ENCODE data around the gene PPP1R27. TPM values are rescaled to one million over a fixed set of nuclear protein-coding genes. Genes with fewer than 3 reads are reported as not detected.

The PPP1R27 gene
- total RNA-seq, 3 donors from 2014 or later, result not detected

DNA sequence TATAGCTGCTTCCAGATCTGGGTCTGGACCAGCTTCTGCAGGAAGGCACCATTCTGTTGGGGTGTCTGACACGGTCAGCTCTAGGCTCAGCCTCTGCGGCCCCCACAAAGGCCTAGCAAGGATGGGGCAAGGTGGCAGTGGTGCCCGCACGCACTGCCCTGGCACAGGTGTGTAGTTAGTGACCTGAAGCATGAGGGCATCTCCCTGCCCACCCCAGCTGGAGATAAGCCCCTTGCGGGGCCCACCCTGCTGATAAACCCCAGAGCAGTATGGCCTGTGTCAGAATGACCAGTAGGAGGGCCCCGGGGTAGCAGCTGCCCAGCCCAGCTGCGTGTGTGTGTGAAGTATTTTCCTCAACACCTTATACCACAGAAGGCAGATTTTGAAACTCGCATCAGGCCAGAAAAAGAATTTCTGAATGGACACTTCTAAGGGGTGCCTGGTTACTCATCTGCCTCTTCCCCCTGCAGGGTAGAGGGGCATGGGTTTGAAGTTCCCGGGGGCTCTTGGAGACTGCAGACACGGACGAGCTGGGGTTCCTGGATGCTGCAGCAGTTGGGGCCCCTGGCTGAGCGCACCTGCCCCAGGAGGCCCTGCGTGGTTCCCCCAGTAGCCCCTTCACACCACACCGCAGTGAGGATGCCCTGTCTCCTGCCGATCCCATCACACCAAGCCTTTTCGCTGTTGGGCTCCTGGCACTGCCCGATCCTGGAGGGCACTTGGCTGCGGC is 31.8 kb upstream of the PPP1R27 start:
- no peaks in the 10 kb centered on the region for H3K9me3 Mint-ChIP-seq
- H3K4me3 Mint-ChIP-seq, result no peak overlapping the region
- ATAC-seq (no peak), DNase-seq (no peak)
- H3K36me3 Mint-ChIP-seq (ENCODE audit: insufficient read depth), result peaks cover 14% of the 10 kb centered on the region
- peaks cover 36% of the 10 kb centered on the region for H3K4me1 Mint-ChIP-seq (ENCODE audit: low read depth)
- no peaks in the 10 kb centered on the region for H3K27me3 Mint-ChIP-seq (ENCODE audit: low read depth)

DNA sequence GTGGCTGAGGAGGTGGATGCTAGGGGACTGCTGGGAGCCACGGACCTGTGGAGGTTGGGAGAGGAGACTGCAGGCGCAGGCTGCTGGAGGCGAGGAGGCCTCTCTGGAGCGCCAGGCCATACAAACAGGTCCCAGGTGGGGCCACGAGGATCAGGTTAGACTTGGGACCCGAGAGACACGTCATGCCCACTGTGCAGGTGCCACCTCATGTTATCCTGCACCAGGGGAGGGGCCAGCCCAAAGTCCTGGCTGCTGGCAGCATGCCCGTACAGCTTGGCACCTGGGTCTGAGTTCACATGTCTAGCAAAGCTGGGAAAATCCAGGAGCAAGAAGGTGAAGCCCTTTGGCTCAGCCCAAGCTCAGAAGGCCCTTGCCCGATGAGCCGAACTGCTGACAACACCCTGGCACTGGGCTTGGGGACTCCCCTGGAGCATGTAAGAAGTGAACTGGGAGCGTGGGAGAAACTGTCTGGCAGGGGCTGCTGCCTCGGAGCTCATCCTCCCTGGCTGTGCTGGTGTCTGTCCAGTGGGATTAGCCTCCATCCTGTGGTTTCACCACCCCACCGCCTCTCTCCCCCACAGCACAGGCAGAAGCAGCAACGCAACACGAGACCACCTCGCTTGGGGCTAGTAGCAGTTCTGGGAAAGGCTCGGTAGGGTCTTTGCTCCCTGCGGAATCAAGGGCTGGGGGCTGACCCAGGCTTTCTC is 31.0 kb upstream of the PPP1R27 start:
- H3K27me3 Mint-ChIP-seq (ENCODE audit: low read depth), result no peaks in the 10 kb centered on the region
- H3K4me1 Mint-ChIP-seq (ENCODE audit: low read depth), result peaks cover 36% of the 10 kb centered on the region
- H3K4me3 Mint-ChIP-seq, result no peak overlapping the region
- DNase-seq (no peak), ATAC-seq (no peak)
- no peaks in the 10 kb centered on the region for H3K9me3 Mint-ChIP-seq
- peaks cover 14% of the 10 kb centered on the region for H3K36me3 Mint-ChIP-seq (ENCODE audit: insufficient read depth)

DNA sequence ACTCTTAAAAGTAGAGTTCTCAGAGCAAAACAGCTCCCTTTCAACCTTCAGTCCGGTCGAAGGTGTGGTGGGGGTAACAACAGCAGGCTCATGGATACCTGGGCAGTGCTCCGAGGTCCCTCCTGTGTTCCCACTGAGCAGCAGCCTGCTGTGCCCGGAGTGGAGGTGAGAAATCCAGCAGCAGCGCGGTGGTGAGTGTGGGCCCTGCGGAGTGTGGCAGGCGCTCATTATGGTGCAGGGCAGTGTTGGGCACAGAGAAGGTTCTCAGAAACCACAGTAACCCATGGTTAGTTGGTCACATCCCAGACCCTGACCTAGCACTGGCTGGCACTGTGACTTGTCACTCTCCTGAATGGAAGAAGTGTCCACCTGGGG is 30.5 kb upstream of the PPP1R27 start:
- Mint-ChIP-seq H3K4me1 (ENCODE audit: low read depth) (peaks cover 36% of the 10 kb centered on the region), H3K4me3 (no peak overlapping the region), H3K27me3 (ENCODE audit: low read depth) (no peaks in the 10 kb centered on the region), H3K9me3 (no peaks in the 10 kb centered on the region), H3K36me3 (ENCODE audit: insufficient read depth) (peaks cover 14% of the 10 kb centered on the region)
- DNase-seq (no peak), ATAC-seq (no peak)

DNA sequence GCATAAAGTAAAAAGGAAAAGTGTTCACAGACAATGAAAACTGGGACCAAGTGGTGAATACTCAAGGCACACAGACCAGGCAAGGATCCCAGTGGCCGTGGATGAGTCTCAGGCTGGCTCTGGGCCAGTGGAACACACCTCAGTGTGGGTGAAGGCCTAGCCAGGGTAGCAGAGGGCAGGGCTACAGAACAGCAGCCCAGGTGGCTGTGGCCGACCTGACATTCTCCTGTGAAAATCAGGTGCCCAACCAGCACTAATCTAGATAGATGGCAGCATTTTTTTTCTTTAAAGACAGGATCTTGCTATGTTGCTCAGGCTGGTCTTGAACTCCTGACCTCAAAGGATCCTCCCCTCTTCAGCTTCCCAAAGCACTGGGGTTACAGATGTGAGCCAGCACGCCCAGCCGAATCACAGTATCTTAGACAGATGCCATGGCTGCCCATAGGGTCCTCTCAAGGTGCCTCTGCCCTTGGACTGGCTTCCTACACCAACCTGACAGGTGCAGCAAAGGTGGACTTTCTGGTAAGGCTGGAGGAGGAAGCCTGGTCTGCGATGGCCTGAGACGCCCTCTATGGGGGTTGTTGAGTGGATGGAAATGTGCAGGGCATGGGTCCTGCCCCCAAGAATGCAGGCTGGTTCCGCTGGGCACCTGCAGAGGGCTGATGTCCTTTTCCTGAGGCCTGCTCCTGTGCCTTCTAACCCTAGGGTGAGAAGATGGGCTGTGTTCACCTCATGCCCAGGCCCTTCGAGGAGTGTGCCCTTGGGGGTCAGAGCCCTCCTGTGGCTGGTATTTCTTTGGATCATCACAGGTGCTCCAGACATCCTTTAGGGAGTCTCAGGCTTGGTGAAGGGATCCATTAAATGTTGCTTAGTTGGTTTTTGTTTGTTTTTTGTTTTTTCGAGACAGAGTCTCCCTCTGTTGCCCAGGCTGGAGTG is 29.3 kb upstream of the PPP1R27 start:
- H3K36me3 Mint-ChIP-seq (ENCODE audit: insufficient read depth), result peaks cover 14% of the 10 kb centered on the region

DNA sequence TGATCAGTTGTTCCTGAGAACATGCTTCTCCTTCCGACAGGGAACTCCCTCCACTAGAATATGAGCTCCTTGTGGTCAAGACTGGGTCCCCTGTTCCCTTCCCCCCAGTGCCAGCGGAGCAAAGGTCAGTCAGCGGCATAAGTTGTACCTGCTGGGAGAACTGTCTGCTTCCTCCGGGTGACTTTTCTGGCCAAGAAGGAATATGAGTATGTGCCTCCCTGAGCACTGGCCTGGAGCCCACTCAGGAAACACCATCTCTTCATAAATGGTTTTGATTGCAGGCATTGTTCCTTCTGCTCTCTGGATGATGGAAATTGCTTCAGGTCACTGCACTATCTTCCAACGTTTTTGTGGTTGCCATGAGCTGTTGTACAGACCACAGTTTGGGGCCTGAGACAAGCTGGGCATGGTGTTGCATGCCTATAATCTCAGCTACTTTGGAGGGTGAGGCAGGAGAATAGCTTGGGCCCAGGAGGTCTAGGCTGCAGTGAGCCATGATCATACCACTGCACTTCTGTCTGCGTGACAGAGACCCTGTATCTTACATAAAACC is 28.3 kb upstream of the PPP1R27 start:
- peaks cover 14% of the 10 kb centered on the region for H3K36me3 Mint-ChIP-seq (ENCODE audit: insufficient read depth)
- no peak for ATAC-seq
- H3K27me3 Mint-ChIP-seq (ENCODE audit: low read depth), result no peaks in the 10 kb centered on the region
- peaks cover 40% of the 10 kb centered on the region for H3K4me1 Mint-ChIP-seq (ENCODE audit: low read depth)
- peak overlapping the region; percentile 80 for H3K4me3 Mint-ChIP-seq
- no peaks in the 10 kb centered on the region for H3K9me3 Mint-ChIP-seq
- DNase-seq, result no peak

More for the DNA sequence above, 29.3 kb upstream of the PPP1R27 start:
- Mint-ChIP-seq H3K4me1 (ENCODE audit: low read depth) (peaks cover 35% of the 10 kb centered on the region), H3K9me3 (no peaks in the 10 kb centered on the region), H3K4me3 (peak overlapping the region; percentile 80), H3K27me3 (ENCODE audit: low read depth) (no peaks in the 10 kb centered on the region)
- DNase-seq, result no peak
- no peak for ATAC-seq

DNA sequence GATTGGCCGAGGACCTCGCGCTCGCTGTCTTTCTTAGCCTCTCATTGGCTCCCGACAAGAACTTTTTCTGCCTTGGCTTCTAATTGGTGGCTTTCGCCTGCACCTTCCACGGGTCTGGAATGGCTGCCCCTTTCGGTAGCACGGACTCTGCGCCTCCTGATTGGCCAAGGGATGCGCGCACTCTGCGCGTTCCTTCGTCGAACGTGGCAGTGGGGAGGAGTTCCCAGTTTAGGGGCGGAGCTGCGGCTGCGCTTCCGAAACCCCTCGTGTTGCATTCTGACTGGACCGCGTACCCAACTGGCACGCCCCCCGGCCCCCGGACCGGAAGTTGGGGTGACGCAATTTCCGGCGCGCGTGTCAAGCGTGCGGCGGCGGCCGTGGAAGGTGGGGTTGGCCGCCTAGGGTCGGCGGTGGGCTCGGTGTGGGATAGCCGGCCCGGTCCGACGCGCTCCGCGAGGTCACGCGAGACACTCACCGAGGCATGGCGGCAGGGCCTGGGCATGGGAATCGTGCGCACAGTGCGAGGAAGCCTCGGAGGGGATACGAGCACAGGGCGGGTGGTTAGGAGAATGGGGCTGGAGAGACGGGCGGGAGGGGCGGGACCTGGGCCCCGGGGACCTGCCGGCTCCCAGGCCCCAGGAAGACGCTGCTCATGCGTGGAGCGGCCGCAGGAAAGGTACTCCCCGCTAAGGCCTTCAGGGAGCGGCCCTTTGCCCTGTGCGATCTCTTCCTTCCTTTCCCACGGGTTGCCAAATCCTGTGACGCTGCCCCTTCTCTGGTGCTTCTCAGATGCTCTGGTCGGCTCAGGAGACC is 26.1 kb upstream of the PPP1R27 start:
- ATAC-seq, result peak; percentile 84 to 85
- Mint-ChIP-seq H3K27me3 (ENCODE audit: low read depth) (no peaks in the 10 kb centered on the region), H3K4me1 (ENCODE audit: low read depth) (peaks cover 34% of the 10 kb centered on the region), H3K9me3 (no peaks in the 10 kb centered on the region), H3K4me3 (peak overlapping the region; percentile 90), H3K36me3 (ENCODE audit: insufficient read depth) (peaks cover 22% of the 10 kb centered on the region)
- DNase-seq, result peak; percentile 99

DNA sequence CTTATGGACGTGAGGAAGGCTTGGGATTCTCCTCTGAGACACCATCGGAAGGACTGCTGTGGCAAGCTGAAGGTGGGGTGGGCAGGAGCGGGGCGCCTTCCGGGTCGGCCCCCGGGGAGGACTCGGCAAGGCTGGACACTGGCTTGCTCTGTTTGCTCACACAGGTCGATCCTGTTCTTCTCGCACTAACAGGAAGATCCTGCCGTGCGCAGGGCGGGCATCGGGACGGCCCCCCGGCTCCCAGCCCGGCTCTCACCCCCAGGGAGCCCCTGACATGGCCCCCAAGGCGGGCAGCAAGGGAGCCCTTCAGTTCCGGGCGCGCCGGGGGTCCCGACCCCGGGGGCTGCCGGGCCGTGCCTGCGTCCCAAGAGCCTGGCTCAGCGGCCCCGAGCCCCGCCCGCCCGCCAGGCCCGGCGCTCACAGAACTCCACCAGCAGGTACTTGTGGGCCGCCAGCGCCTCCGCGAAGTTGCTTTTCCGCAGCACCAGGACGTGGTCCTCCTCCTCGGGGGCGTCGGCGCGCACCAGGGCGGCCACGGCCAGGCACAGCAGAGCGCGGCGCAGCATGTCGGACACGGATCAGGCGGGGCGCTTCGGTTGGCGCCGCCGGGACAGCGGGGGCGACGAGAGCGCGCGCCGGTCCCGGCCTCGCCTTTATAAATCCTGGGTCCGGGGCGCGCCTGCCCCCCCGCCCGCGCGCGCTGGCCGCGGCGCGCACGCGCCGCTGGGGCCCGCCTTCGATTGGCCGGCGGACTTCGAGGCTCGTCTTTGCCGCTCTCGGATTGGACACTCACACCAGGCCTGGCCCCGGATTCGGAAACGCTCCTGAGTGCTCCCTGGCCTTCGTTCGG is 25.3 kb upstream of the PPP1R27 start, which contains the start of gene P4HB:
P4HB (minus strand) TSS at position 630 of the 850 bp plus-strand sequence; CDS start at position 566, 64 bp downstream.
- Mint-ChIP-seq H3K9me3 (no peaks in the 10 kb centered on the region), H3K36me3 (ENCODE audit: insufficient read depth) (peaks cover 24% of the 10 kb centered on the region), H3K27me3 (ENCODE audit: low read depth) (no peaks in the 10 kb centered on the region), H3K4me1 (ENCODE audit: low read depth) (peaks cover 37% of the 10 kb centered on the region), H3K4me3 (peak within 1 kb of the TSS; percentile 90)
- ATAC-seq (no peak), DNase-seq (no peak)

DNA sequence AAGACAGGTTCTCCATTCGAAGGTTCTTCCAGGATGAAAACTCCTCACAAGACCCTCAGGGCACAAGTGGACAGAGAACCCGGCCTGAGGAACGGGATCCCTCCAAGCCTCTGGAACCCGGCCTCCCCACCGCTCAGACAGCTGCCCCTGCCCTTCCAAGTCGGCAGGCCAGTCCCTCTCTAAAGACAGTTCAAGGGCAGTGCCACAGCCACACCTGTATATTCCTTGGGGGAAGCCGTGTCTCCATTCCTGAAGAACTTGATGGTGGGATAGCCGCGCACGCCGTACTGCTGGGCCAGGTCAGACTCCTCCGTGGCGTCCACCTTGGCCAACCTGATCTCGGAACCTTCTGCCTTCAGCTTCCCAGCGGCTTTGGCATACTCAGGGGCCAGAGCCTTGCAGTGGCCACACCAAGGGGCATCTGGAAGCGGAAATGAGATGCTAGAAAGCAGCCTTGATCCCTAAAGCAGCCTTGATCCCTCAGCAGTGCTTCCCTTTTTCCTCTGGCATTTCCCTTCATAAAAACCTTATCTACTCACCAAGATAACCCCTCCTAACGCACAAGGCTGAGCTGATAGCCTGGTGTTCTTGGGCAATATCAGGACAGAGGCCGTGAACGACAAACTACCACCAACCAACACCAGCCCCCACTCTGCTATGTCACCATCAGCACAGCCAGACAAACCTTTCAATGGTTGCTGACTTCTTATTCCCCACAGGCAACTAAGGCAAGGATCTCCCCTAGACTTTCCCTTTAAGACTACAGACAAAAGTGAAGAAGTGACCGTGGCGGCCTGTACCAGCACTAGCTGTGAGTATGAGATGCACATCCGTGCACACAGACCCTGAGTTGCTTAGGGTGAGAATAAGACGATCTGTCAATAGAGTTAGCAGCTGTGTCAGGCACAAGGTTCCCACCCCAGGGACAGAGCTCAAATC is 24.4 kb upstream of the PPP1R27 start:
- no peak for ATAC-seq
- DNase-seq, result no peak
- peaks cover 24% of the 10 kb centered on the region for H3K36me3 Mint-ChIP-seq (ENCODE audit: insufficient read depth)
- H3K27me3 Mint-ChIP-seq (ENCODE audit: low read depth), result no peaks in the 10 kb centered on the region
- H3K4me1 Mint-ChIP-seq (ENCODE audit: low read depth), result peaks cover 37% of the 10 kb centered on the region
- no peaks in the 10 kb centered on the region for H3K9me3 Mint-ChIP-seq
- H3K4me3 Mint-ChIP-seq, result peak overlapping the region; percentile 87

DNA sequence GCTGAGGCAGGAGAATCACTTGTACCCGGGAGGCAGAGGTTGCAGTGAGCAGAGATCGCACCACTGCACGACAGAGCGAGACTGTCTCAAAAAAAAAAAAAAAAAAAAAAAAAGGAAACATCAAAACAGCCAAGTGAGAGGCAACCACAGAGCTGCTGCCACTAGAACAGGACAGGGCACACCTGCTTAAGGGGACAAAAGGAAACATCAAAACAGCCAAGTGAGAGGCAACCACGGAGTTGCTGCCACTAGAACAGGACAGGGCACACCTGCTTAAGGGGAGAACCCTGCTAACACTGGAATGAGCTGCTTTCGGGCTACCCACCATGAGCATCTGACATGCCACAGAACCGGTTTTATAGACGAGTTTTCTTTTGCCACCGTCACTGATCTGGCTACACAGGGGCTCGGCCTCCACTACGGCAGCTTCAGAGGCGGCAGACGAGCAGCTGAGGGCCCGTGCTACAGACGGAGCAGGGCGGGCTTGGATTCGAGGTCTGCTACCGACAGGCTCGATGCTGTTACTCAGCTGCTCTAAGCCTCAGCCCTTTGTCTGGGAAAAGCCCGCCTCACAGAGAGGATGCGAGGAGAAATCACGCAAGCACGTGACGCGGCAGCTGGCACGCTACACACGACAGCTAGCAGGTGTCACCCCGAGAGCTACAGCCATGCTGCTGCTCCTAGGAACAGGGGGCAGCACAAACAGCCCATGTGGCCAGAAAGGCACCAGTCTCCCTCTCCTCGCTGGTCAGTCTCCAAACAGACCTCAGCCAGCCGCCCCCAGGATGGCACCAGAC is 23.5 kb upstream of the PPP1R27 start:
- Mint-ChIP-seq H3K9me3 (no peaks in the 10 kb centered on the region), H3K4me1 (ENCODE audit: low read depth) (peaks cover 33% of the 10 kb centered on the region), H3K4me3 (peak overlapping the region; percentile 87), H3K36me3 (ENCODE audit: insufficient read depth) (peaks cover 24% of the 10 kb centered on the region), H3K27me3 (ENCODE audit: low read depth) (no peaks in the 10 kb centered on the region)
- ATAC-seq (no peak), DNase-seq (no peak)

DNA sequence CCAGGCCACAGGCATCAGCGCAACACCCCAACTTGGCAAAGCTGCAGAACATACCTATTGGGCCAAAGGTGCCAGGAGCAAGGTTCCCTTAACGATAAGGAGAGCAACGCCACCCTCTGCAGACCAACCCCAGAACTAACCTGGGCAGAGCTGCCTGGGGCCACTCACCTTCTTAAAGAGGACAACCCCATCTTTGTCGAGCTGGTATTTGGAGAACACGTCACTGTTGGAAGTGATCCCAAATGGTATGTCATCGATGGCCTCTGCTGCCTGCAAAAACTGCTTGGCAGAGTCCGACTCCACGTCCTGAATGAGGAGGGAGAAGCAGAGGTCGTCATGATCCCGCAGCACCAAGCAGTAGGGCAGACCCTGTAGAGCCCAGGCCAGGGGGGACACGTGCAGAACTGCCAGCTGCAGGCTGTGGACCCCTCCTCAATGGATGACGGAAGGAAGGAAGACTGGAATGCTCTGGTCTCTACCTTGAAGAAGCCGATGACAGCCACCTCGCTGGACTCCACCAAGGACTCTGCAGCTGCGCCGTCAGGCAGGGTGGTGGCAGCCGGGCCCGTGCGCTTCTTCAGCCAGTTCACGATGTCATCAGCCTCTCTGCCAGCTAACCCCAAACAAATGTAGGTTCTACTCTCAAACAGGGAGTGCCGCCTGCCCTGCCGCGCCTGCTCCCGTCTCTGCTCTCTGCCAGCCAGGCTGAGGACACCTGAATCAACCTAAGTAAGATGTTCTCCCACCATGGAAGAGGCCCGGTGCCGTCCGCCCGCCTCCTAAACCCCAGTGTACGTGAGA is 20.3 kb upstream of the PPP1R27 start:
- ATAC-seq (no peak), DNase-seq (no peak)
- H3K4me3 Mint-ChIP-seq, result no peak overlapping the region
- H3K4me1 Mint-ChIP-seq (ENCODE audit: low read depth), result peaks cover 22% of the 10 kb centered on the region
- no peaks in the 10 kb centered on the region for H3K27me3 Mint-ChIP-seq (ENCODE audit: low read depth)
- peaks cover 28% of the 10 kb centered on the region for H3K36me3 Mint-ChIP-seq (ENCODE audit: insufficient read depth)
- no peaks in the 10 kb centered on the region for H3K9me3 Mint-ChIP-seq

DNA sequence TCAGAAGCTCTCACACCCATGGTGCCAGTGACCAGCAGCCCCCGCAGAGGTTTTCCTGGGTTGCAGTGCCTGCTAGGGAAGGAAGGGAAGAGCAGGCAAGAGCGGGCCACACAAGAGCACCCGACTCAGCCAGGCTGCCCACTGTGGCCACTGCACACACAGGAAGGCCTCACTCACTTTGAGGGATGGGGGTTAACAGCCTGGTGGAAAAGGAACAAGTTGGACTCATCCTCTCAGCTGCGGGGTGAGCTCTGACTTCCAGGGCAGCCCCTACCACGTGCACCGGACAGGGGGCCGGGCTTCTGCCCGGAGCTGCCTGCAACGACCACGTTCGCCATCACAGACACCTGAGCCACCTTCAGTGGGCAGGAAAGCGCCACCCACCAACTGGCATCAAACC is 17.4 kb upstream of the PPP1R27 start:
- no peak for DNase-seq
- H3K9me3 Mint-ChIP-seq, result no peaks in the 10 kb centered on the region
- H3K4me3 Mint-ChIP-seq, result no peak overlapping the region
- peaks cover 19% of the 10 kb centered on the region for H3K36me3 Mint-ChIP-seq (ENCODE audit: insufficient read depth)
- no peak for ATAC-seq
- peaks cover 4% of the 10 kb centered on the region for H3K4me1 Mint-ChIP-seq (ENCODE audit: low read depth)
- no peaks in the 10 kb centered on the region for H3K27me3 Mint-ChIP-seq (ENCODE audit: low read depth)

Data from activated T-cell treated with anti-CD3 and anti-CD28 coated beads, Interleukin-2, amount 50 U/mL, for 4 hours (primary cell).